GM12878 (cell line): ENCODE measurements around the gene GALNT18. TPM values are rescaled to one million over a fixed set of nuclear protein-coding genes. Genes with fewer than 3 reads are reported as not detected.

Source experiments
- ATAC-seq: fragments of 200-7000 bp; cut with Tn5 transposase; 3 replicates; pipeline ENCODE4 v1.9.1; 2020; ENCODE audit warnings: mild to moderate bottlenecking, moderate library complexity
- BruUV-seq: library from RNA; stranded (reverse); fragments of 400-500 nt; replicated peaks from 2 replicates; lab custom pipeline; 2021; lab: Mats Ljungman, UMichigan
- CTCF ChIA-PET: fragments of 300-600 bp; sonication (Branson Sonifier 250); formaldehyde crosslinking; extraction: SDS; loops from one replicate; lab custom pipeline; 2021; ENCODE audit warnings: inconsistent platforms; lab: Yijun Ruan, JAX
- POLR2A ChIA-PET: fragments of 350-600 bp; formaldehyde crosslinking; extraction: SDS; loops from one replicate; lab custom pipeline; 2021; ENCODE audit warnings: inconsistent platforms; lab: Charles Lee
- RAD21 ChIA-PET: fragments of 300-600 bp; sonication (Branson Sonifier 250); formaldehyde crosslinking; loops from one replicate; lab custom pipeline; 2023; ENCODE audit warnings: antibody characterized with exemption; ENCODE audit not compliant: unreplicated experiment; lab: Charles Lee
- SMC1A ChIA-PET: fragments of 300-600 bp; sonication (Branson Sonifier 250); formaldehyde crosslinking; loops from one replicate; lab custom pipeline; 2023; ENCODE audit not compliant: unreplicated experiment, uncharacterized antibody; lab: Charles Lee
- DNase-seq: peaks from one replicate; pipeline ENCODE4 v3.0.0-alpha.2; 2011; ENCODE audit warnings: low read depth, low spot score
- FAIRE-seq: peaks from 3 replicates; lab custom pipeline; 2011; peaks lifted over from hg19 to GRCh38; lab: Jason Lieb, UNC
- H2AFZ ChIP-seq: 2 replicates; pipeline ENCODE4 v1.6.0; 2011; ENCODE audit warnings: low read depth, low read length, control low read depth; ENCODE audit not compliant: control insufficient read depth
- H3K27ac ChIP-seq: 2 replicates; pipeline ENCODE4 v1.5.1; 2011; ENCODE audit warnings: control low read depth; ENCODE audit not compliant: control insufficient read depth, insufficient read depth
- H3K27me3 ChIP-seq, 2 experiments: replicated peaks in 1 of 2; 2 replicates each; pipeline versions ENCODE4 v1.6.0 to v1.6.1; 2011; ENCODE audit warnings: low read length in 1 of 2; ENCODE audit not compliant: control insufficient read depth in 2 of 2, insufficient read depth in 2 of 2
- H3K36me3 ChIP-seq, 2 experiments: 2 replicates each; pipeline ENCODE4 v1.5.1; 2011; ENCODE audit warnings: low read length in 1 of 2; ENCODE audit not compliant: control insufficient read depth in 2 of 2, insufficient read depth in 2 of 2
- H3K4me1 ChIP-seq: 2 replicates; pipeline ENCODE4 v1.6.1; 2011; ENCODE audit warnings: mild to moderate bottlenecking, low read length, moderate library complexity, mixed read lengths; ENCODE audit not compliant: control insufficient read depth, insufficient read depth
- H3K4me2 ChIP-seq: 2 replicates; pipeline ENCODE4 v1.6.0; 2011; ENCODE audit warnings: control low read depth; ENCODE audit not compliant: control insufficient read depth, insufficient read depth
- H3K4me3 ChIP-seq: fragments of 200-600 bp; sonication (generic); 2 replicates; pipeline ENCODE4 v1.5.1; 2016
- H3K79me2 ChIP-seq: 2 replicates; pipeline ENCODE4 v1.6.0; 2011; ENCODE audit warnings: low read length; ENCODE audit not compliant: control insufficient read depth, insufficient read depth
- H3K9ac ChIP-seq: 2 replicates; pipeline ENCODE4 v1.8.0; 2011; ENCODE audit warnings: low read length, control low read depth, mixed read lengths; ENCODE audit not compliant: control insufficient read depth, insufficient read depth
- H3K9me3 ChIP-seq: replicated peaks from 3 replicates; pipeline ENCODE4 v1.5.1; 2011; ENCODE audit warnings: mild to moderate bottlenecking, low read length; ENCODE audit not compliant: control insufficient read depth, insufficient read depth
- H4K20me1 ChIP-seq: 2 replicates; pipeline ENCODE4 v1.6.0; 2011; ENCODE audit not compliant: control insufficient read depth, insufficient read depth
- CREB1 ChIP-seq: IDR thresholded peaks from 2 replicates; pipeline ENCODE4 v1.6.1; 2012; ENCODE audit warnings: low read depth, mild to moderate bottlenecking, inconsistent platforms
- HCFC1 ChIP-seq: fragments of 150-350 bp; IDR thresholded peaks from 2 replicates; pipeline ENCODE4 v1.6.1; 2014; ENCODE audit warnings: low read length
- HDAC2 ChIP-seq: fragments of 200-600 bp; sonication (generic); IDR thresholded peaks from 2 replicates; pipeline ENCODE4 v1.6.1; 2017
- IKZF2 ChIP-seq, 2 experiments: fragments of 450-650 bp; IDR thresholded peaks; 2 replicates each; pipeline ENCODE4 v1.6.1; 2017; ENCODE audit warnings: mild to moderate bottlenecking in 2 of 2, moderate library complexity in 2 of 2
- JUNB ChIP-seq: IDR thresholded peaks from 2 replicates; pipeline ENCODE4 v1.6.1; 2016; ENCODE audit warnings: antibody characterized with exemption, mild to moderate bottlenecking
- KDM1A ChIP-seq: fragments of 200-600 bp; sonication (generic); IDR thresholded peaks from 2 replicates; pipeline ENCODE4 v1.6.1; 2016; ENCODE audit warnings: borderline replicate concordance
- LARP7 ChIP-seq: fragments of 450-650 bp; IDR thresholded peaks from 2 replicates; pipeline ENCODE4 v1.6.1; 2017; ENCODE audit warnings: mild to moderate bottlenecking
- SMARCA5 ChIP-seq: fragments of 450-650 bp; IDR thresholded peaks from 2 replicates; pipeline ENCODE4 v1.6.1; 2017; ENCODE audit warnings: mild to moderate bottlenecking
- SMC3 ChIP-seq: IDR thresholded peaks from 2 replicates; pipeline ENCODE4 v1.6.1; 2011; ENCODE audit warnings: low read length, improper control_type of control experiment, borderline replicate concordance
- TAF1 ChIP-seq: IDR thresholded peaks from 2 replicates; pipeline ENCODE4 v1.6.1; 2011; ENCODE audit warnings: mild to moderate bottlenecking, low read depth, low read length, borderline replicate concordance
- USF1 ChIP-seq: IDR thresholded peaks from 2 replicates; pipeline ENCODE4 v1.6.1; 2011; ENCODE audit warnings: borderline replicate concordance, low read depth, mild to moderate bottlenecking, moderate library complexity, mixed read lengths, low read length; ENCODE audit not compliant: insufficient read depth; ENCODE audit errors: extremely low read length
- ZBTB33 ChIP-seq: fragments of 450-650 bp; IDR thresholded peaks from 2 replicates; pipeline ENCODE4 v1.6.1; 2017; ENCODE audit warnings: mild to moderate bottlenecking
- ZBTB40 ChIP-seq: fragments of 450-650 bp; IDR thresholded peaks from 2 replicates; pipeline ENCODE4 v1.6.1; 2016; ENCODE audit warnings: mild to moderate bottlenecking, moderate library complexity, borderline replicate concordance
- WGBS: methylation state at CpG from one replicate; pipeline ENCODE4 v1.1.6; 2016; ENCODE audit warnings: low lambda C conversion rate; ENCODE audit not compliant: insufficient replicate concordance, insufficient coverage; ENCODE audit errors: missing lambda C conversion rate; 5-methylcytosine and 5-hydroxymethylcytosine counted together
- in situ Hi-C: fragments of 300-500 bp; cut with MboI; formaldehyde crosslinking; loops from 9 replicates; pipeline ENCODE4 v1.14.3; 2018; ENCODE audit warnings: mixed read lengths
- intact Hi-C: fragments of 100-400 bp; cut with micrococcal nuclease; formaldehyde crosslinking; loops from one replicate; pipeline ENCODE4 v1.14.2; 2022; ENCODE audit not compliant: unreplicated experiment
- polyA plus RNA-seq, 11 experiments: library from polyadenylated mRNA; depleted of rRNA in 4 of 11; unstranded in 6 of 11; stranded (reverse) in 5 of 11; fragments of >200 nt; fragmentation: Nextera tagmentation in 4 of 11; fragmentation: Illumina TruSeq in 1 of 11; extraction: Ambion mirVana in 4 of 11; extraction: Trizol in 1 of 11; gene quantifications; 1 replicate in 1 of 11; 2 replicates in 10 of 11; pipeline versions ENCODE4 v1.2.1 to v1.2.3, GENCODE V29; 2011 to 2016; ENCODE audit warnings: inconsistent platforms in 2 of 11, missing spikeins in 2 of 11, low read depth in 1 of 11
- total RNA-seq, 4 experiments: library from RNA; depleted of rRNA in 3 of 4; stranded (reverse); fragments of >200 nt in 3 of 4; fragmentation: Illumina TruSeq in 1 of 4; extraction: Trizol in 1 of 4; gene quantifications; 2 replicates each; pipeline versions ENCODE4 v1.2.1 to v1.2.3, GENCODE V29; 2013 to 2021

The GALNT18 gene
- total and polyA plus RNA-seq, 10 of the 15 experiments (the other 5 are each of a cell fraction or from before 2014, with no cell fraction given): 1.2 to 14.2 (median 6.3) TPM

GRCh38 chr11:11301212-11301611 is 320.6 kb downstream of the GALNT18 start:
- ChIA-PET CTCF (no interaction called here), POLR2A (no interaction called here), RAD21 (no interaction called here), SMC1A (no interaction called here)
- Histone ChIP-seq H3K9me3 (no peaks in the 10 kb centered on the region), H4K20me1 (no peaks in the 10 kb centered on the region), H3K27me3 (no peaks in the 10 kb centered on the region), H3K27ac (no peak overlapping the region), H3K4me2 (no peak overlapping the region), H3K4me1 (no peaks in the 10 kb centered on the region), H2AFZ (no peak overlapping the region), H3K36me3 (no peaks in the 10 kb centered on the region), H3K79me2 (no peaks in the 10 kb centered on the region), H3K9ac (no peak overlapping the region), H3K4me3 (no peak overlapping the region)
- ATAC-seq (no peak), FAIRE-seq (no peak), DNase-seq (no peak)
- WGBS: 11% methylated on average over 6 of the region's 6 CpGs
- in situ Hi-C loops (no loop called here), intact Hi-C loops (no loop called here)
- BruUV-seq: no TSS peak
- TF ChIP-seq KDM1A (no peak), SMARCA5 (no peak)

- POLR2A ChIA-PET: no interaction called here
- DNase-seq (no peak), FAIRE-seq (no peak), ATAC-seq (no peak)
- 23% methylated on average over 6 of the region's 6 CpGs for WGBS
- intact Hi-C loops (no loop called here), in situ Hi-C loops (no loop called here)
- Histone ChIP-seq H3K36me3 (no peaks in the 10 kb centered on the region), H3K4me1 (no peaks in the 10 kb centered on the region), H3K9me3 (no peaks in the 10 kb centered on the region), H3K4me2 (no peak overlapping the region), H3K27ac (no peak overlapping the region), H3K9ac (no peak overlapping the region), H3K4me3 (no peak overlapping the region), H3K27me3 (no peaks in the 10 kb centered on the region), H2AFZ (no peak overlapping the region), H3K79me2 (no peaks in the 10 kb centered on the region), H4K20me1 (no peaks in the 10 kb centered on the region)
- CTCF ChIA-PET: no interaction called here
- SMC1A ChIA-PET: no interaction called here
- RAD21 ChIA-PET: no interaction called here
- no TSS peak for BruUV-seq
- TF ChIP-seq HDAC2 (no peak), TAF1 (no peak), LARP7 (no peak), CREB1 (no peak), SMC3 (no peak), JUNB (no peak), SMARCA5 (no peak), HCFC1 (no peak), ZBTB33 (no peak), ZBTB40 (no peak), USF1 (no peak), IKZF2 (IDR thresholded peaks at IDR 0.05) (no peak)
Measured at GRCh38 chr11:11297578-11297977, 324.2 kb downstream of the GALNT18 start.
